Calu3 (cell line): ENCODE data around the gene XRCC4. TPM values are rescaled to one million over a fixed set of nuclear protein-coding genes. Genes with fewer than 3 reads are reported as not detected.
"Not testable (repeated sequence)": the region's sequence is repeated elsewhere in the genome, so short reads cannot be mapped to it uniquely, and the experiment has no call there.

ENCODE experiments used
- BruUV-seq: library from RNA; stranded (reverse); fragments of 400-500 nt; replicated peaks from 2 replicates; lab custom pipeline; 2021; lab: Mats Ljungman, UMichigan
- CTCF ChIA-PET: fragments of 300-600 bp; sonication (Branson Sonifier 250); formaldehyde crosslinking; loops from one replicate; lab custom pipeline; 2022; ENCODE audit warnings: antibody characterized with exemption; lab: Charles Lee
- DNase-seq: peaks from one replicate; pipeline ENCODE4 v3.0.0; 2022
- H3K27ac Mint-ChIP-seq: one replicate; pipeline ENCODE4 v1.8.0; 2022; ENCODE audit warnings: mixed read lengths; ENCODE audit not compliant: unreplicated experiment
- H3K27me3 Mint-ChIP-seq: one replicate; pipeline ENCODE4 v1.8.0; 2022; ENCODE audit warnings: mixed read lengths; ENCODE audit not compliant: unreplicated experiment
- H3K36me3 Mint-ChIP-seq: one replicate; pipeline ENCODE4 v1.8.0; 2022; ENCODE audit warnings: mild to moderate bottlenecking, moderate library complexity, mixed read lengths; ENCODE audit not compliant: insufficient read depth, unreplicated experiment
- H3K4me1 Mint-ChIP-seq: one replicate; pipeline ENCODE4 v1.8.0; 2022; ENCODE audit warnings: mild to moderate bottlenecking, low read depth, mixed read lengths; ENCODE audit not compliant: unreplicated experiment
- H3K4me3 Mint-ChIP-seq: one replicate; pipeline ENCODE4 v1.8.0; 2022; ENCODE audit warnings: mild to moderate bottlenecking, low read depth, moderate library complexity, mixed read lengths; ENCODE audit not compliant: unreplicated experiment
- H3K9me3 Mint-ChIP-seq: one replicate; pipeline ENCODE4 v1.8.0; 2022; ENCODE audit warnings: low read depth, mixed read lengths; ENCODE audit not compliant: unreplicated experiment
- intact Hi-C: fragments of 100-400 bp; cut with micrococcal nuclease; formaldehyde crosslinking; loops from one replicate; pipeline ENCODE4 v1.10.0; 2022; ENCODE audit not compliant: unreplicated experiment
- total RNA-seq: library from RNA; stranded (reverse); gene quantifications from 2 replicates; pipeline ENCODE4 v1.2.3, GENCODE V29; 2022
- TF ChIP-seq, protein P1 (sequence below): fragments of 200-600 bp; IDR thresholded peaks from one replicate; pipeline ENCODE4 v1.8.0; 2022; ENCODE audit warnings: antibody characterized with exemption; ENCODE audit not compliant: unreplicated experiment

The XRCC4 gene
- total RNA-seq, 1 experiment from 2014 or later: 25.5 TPM

DNA sequence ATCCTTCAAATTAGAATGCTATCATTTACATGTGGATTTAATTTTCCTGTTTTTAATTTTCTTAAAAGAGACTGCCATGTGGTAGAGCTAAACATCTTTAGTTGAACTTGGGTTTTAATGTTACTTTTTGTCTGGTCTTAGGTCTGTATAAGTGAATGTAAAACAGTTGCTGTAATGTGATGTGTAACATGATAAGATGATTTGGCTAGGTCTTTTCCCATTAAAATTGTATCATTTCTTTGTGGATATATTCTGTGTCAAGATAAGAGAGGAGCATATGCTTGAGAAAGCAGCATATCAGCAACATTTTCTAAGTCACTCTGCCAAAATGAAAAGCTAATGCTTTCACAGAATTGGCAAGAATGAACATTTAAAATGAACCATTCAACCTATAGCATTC lies 18.6 kb upstream of the XRCC4 start:
- no peak overlapping the region for H3K27ac Mint-ChIP-seq
- H3K9me3 Mint-ChIP-seq: no peaks in the 10 kb centered on the region
- no peak for DNase-seq
- peaks cover 52% of the 10 kb centered on the region for H3K36me3 Mint-ChIP-seq
- H3K27me3 Mint-ChIP-seq: no peaks in the 10 kb centered on the region
- peaks cover 10% of the 10 kb centered on the region for H3K4me1 Mint-ChIP-seq
- H3K4me3 Mint-ChIP-seq: no peak overlapping the region
- intact Hi-C loops: no loop called here
- CTCF ChIA-PET: interaction anchor here (0.6 kb wide), 1 partner anchor 66 kb away, joined by 3 read pairs; no protein-coding TSS in a partner anchor
- BruUV-seq: no TSS peak
- TF ChIP-seq, protein P1, sequence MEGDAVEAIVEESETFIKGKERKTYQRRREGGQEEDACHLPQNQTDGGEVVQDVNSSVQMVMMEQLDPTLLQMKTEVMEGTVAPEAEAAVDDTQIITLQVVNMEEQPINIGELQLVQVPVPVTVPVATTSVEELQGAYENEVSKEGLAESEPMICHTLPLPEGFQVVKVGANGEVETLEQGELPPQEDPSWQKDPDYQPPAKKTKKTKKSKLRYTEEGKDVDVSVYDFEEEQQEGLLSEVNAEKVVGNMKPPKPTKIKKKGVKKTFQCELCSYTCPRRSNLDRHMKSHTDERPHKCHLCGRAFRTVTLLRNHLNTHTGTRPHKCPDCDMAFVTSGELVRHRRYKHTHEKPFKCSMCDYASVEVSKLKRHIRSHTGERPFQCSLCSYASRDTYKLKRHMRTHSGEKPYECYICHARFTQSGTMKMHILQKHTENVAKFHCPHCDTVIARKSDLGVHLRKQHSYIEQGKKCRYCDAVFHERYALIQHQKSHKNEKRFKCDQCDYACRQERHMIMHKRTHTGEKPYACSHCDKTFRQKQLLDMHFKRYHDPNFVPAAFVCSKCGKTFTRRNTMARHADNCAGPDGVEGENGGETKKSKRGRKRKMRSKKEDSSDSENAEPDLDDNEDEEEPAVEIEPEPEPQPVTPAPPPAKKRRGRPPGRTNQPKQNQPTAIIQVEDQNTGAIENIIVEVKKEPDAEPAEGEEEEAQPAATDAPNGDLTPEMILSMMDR: no peak

DNA sequence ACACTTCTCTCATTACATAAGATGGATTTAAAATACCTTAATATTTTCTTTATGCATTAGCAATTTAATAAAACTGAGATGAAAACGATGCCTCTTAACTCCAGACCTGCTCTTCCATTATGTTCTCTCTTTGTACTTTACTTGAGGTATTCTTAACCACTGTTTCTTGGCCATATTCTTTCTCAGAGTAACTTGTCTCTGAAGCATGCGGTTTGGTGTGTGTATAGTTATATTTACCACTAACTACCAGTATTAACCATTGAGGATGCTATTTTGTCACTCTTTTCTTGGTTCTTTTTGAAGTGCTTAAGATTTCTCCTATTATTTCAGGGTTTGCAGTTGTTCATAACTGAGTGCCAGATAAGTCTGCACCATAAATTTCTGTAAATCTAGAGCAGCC lies 18.0 kb upstream of the XRCC4 start:
- TF ChIP-seq, protein P1: no peak
- Mint-ChIP-seq H3K27me3 (no peaks in the 10 kb centered on the region), H3K4me1 (peaks cover 10% of the 10 kb centered on the region), H3K27ac (no peak overlapping the region), H3K9me3 (no peaks in the 10 kb centered on the region), H3K36me3 (peaks cover 51% of the 10 kb centered on the region), H3K4me3 (no peak overlapping the region)
- CTCF ChIA-PET: no interaction called here
- no peak for DNase-seq
- intact Hi-C loops: no loop called here
- BruUV-seq: no TSS peak

DNA sequence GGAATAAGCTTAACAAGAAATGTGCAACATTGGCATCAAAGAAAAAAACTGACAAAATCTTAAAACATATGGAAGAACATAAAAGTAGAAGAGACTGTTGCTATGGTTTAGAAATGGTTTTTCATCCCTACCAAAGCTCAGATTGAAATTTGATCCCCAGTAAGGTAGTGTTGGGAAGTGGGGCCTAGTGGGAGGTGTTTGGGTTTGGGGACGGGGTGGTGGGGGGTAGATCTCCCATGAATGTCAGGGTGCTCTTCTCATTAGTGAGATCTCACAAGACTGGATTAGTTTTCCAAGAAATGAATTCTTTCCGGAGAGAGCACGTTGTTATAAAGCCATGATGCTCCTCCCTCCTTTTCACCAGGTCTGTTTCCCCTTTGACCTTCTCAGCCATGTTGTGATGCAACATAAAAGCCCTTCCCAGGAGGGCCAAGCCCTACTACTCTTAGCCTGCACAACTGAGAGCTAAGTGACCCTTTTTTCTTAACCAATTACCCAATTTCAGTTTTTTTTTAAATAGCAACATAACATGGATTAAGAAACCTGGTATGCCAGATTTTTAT lies 10.7 kb upstream of the XRCC4 start:
- DNase-seq: no peak
- no peaks in the 10 kb centered on the region for H3K9me3 Mint-ChIP-seq
- H3K36me3 Mint-ChIP-seq: peaks cover 13% of the 10 kb centered on the region
- BruUV-seq: no TSS peak
- TF ChIP-seq, protein P1: no peak
- intact Hi-C loops: loop anchor here (10.0 kb wide), 1 partner anchor 702 kb away; no protein-coding TSS in a partner anchor
- no peaks in the 10 kb centered on the region for H3K27me3 Mint-ChIP-seq
- CTCF ChIA-PET: interaction anchor here (0.7 kb wide), 1 partner anchor 247 kb away, joined by 3 read pairs; no protein-coding TSS in a partner anchor
- peak overlapping the region; percentile 57 for H3K27ac Mint-ChIP-seq
- H3K4me1 Mint-ChIP-seq: peaks cover 44% of the 10 kb centered on the region
- H3K4me3 Mint-ChIP-seq: no peak overlapping the region

DNA sequence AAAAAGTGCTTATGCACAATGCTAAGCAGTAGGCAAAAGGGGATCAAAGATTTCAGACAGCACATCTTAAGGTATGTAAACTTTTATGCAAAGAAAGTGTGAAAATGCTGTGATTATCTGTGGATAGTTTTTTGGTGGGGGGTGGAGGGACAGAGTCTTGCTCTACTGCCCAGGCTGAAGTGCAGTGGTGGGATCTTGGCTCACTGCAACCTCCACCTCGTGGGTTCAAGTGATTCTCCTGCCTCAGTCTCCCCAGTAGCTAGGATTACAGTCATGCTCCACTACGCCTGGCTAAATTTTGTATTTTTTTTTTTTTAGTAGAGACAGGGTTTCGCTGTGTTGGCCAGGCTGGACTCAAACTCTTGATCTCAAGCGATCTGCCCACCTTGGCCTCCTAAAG lies 10.0 kb upstream of the XRCC4 start:
- Mint-ChIP-seq H3K36me3 (peaks cover 13% of the 10 kb centered on the region), H3K4me1 (peaks cover 51% of the 10 kb centered on the region)
- BruUV-seq, CTCF ChIA-PET, H3K27ac Mint-ChIP-seq, H3K27me3 Mint-ChIP-seq, H3K4me3 Mint-ChIP-seq, H3K9me3 Mint-ChIP-seq, DNase-seq: not testable (repeated sequence)
- intact Hi-C loops: loop anchor here (10.0 kb wide), 1 partner anchor 703 kb away; no protein-coding TSS in a partner anchor
